Adrenal gland (tissue), 5 donors: ENCODE measurements around the gene OR51A2.

Source experiments
- CTCF ChIP-seq, 6 experiments: fragments of 450-650 bp in 4 of 6; fragments of 200-600 bp in 2 of 6; sonication (generic) in 1 of 6; IDR thresholded peaks; 1 replicate in 5 of 6; 2 replicates in 1 of 6; pipeline versions ENCODE4 v1.5.1 to v1.8.0; 2016 to 2021; ENCODE audit warnings: antibody characterized with exemption in 6 of 6, mild to moderate bottlenecking in 2 of 6, moderate library complexity in 1 of 6
- POLR2A ChIP-seq, 2 donors: fragments of 450-650 bp; IDR thresholded peaks; one replicate each; pipeline ENCODE4 v1.6.1; 2017; ENCODE audit warnings: antibody characterized with exemption in 2 of 2, mild to moderate bottlenecking in 2 of 2, moderate library complexity in 1 of 2
- donor health status: DM: no; HTN: no; CAD: no.

GRCh38 chr11:4947505-4947904 lies 8.0 kb downstream of the OR51A2 start, which contains the start of gene OR51A4:
- no peak for TF ChIP-seq CTCF (IDR thresholded peaks at IDR 0.05)
- no peak for TF ChIP-seq POLR2A (IDR thresholded peaks at IDR 0.05)
